Measurements from ENCODE around the gene SLC9A9. TPM values are rescaled to one million over a fixed set of nuclear protein-coding genes. Genes with fewer than 3 reads are reported as not detected.
"Not testable (repeated sequence)": the region's sequence is repeated elsewhere in the genome, so short reads cannot be mapped to it uniquely, and the experiment has no call there.

SLC9A9 gene
- total RNA-seq, 1 experiment from 2014 or later: 2.2 TPM

DNA sequence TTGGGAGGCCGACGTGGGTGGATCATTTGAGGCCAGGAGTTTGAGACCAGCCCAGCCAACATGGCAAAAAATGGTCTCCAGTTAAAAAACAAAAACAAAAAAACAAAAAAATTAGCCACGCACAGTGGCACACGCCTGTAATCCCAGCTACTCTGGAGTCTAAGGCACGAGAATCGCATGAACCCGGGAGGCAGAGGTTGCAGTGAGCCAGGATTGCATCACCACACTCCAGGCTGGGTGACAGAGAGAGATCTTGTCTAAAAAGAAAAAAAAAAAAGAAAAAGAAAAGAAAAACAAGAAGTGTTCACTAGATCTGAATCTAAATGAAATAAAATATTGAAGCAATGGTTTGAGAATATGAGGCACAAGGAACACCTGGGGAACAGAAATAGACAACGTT lies 36.7 kb downstream of the SLC9A9 start:
- H3K9me3 ChIP-seq (ENCODE audit: low read length): no peaks in the 10 kb centered on the region
- H3K36me3 ChIP-seq (ENCODE audit: insufficient read depth, low read length): no peaks in the 10 kb centered on the region
- no peaks in the 10 kb centered on the region; the same call in 1 of the 2 replicates for H3K27me3 ChIP-seq (ENCODE audit: low read length)
- no peaks in the 10 kb centered on the region for H3K4me1 ChIP-seq (ENCODE audit: low read length)
- H3K79me2 ChIP-seq (ENCODE audit: low read length): no peaks in the 10 kb centered on the region
- H4K20me1 ChIP-seq (ENCODE audit: insufficient read depth, low read depth, low read length): no peaks in the 10 kb centered on the region
- H3K4me2 ChIP-seq (ENCODE audit: low read depth, low read length, poor library complexity, severe bottlenecking): no peak overlapping the region
- H3K9me2 ChIP-seq (replicated peaks; ENCODE audit: insufficient read depth, low read length): no peaks in the 10 kb centered on the region
- no peak overlapping the region for H3K27ac ChIP-seq (ENCODE audit: low read length)
- H3K4me3 ChIP-seq (ENCODE audit: low read length): no peak overlapping the region
- H3K9ac ChIP-seq (ENCODE audit: low read length): no peak overlapping the region
- no peak for DNase-seq
- no peak overlapping the region for H2AFZ ChIP-seq (ENCODE audit: low read length)

GRCh38 chr3:143810953-143811265 lies 37.4 kb downstream of the SLC9A9 start:
- Histone ChIP-seq H3K4me3 (ENCODE audit: low read length) (no peak overlapping the region), H3K27ac (ENCODE audit: low read length) (no peak overlapping the region), H3K36me3 (ENCODE audit: insufficient read depth, low read length) (no peaks in the 10 kb centered on the region), H3K4me2 (ENCODE audit: low read depth, low read length, poor library complexity, severe bottlenecking) (no peak overlapping the region), H4K20me1 (ENCODE audit: insufficient read depth, low read depth, low read length) (no peaks in the 10 kb centered on the region), H3K9me2 (replicated peaks; ENCODE audit: insufficient read depth, low read length) (no peaks in the 10 kb centered on the region), H3K9me3 (ENCODE audit: low read length) (no peaks in the 10 kb centered on the region), H3K27me3 (ENCODE audit: low read length) (no peaks in the 10 kb centered on the region; the same call in 1 of the 2 replicates), H3K4me1 (ENCODE audit: low read length) (no peaks in the 10 kb centered on the region), H3K79me2 (ENCODE audit: low read length) (no peaks in the 10 kb centered on the region), H3K9ac (ENCODE audit: low read length) (no peak overlapping the region), H2AFZ (ENCODE audit: low read length) (no peak overlapping the region)
- no peak for DNase-seq

GRCh38 chr3:143810166-143810952 lies 37.9 kb downstream of the SLC9A9 start:
- no peaks in the 10 kb centered on the region for H4K20me1 ChIP-seq (ENCODE audit: insufficient read depth, low read depth, low read length)
- H3K27me3 ChIP-seq (ENCODE audit: low read length): no peaks in the 10 kb centered on the region; the same call in 1 of the 2 replicates
- H2AFZ ChIP-seq (ENCODE audit: low read length): no peak overlapping the region
- H3K4me2 ChIP-seq (ENCODE audit: low read depth, low read length, poor library complexity, severe bottlenecking): no peak overlapping the region
- no peaks in the 10 kb centered on the region for H3K4me1 ChIP-seq (ENCODE audit: low read length)
- no peak overlapping the region for H3K27ac ChIP-seq (ENCODE audit: low read length)
- H3K9me2 ChIP-seq (replicated peaks; ENCODE audit: insufficient read depth, low read length): no peaks in the 10 kb centered on the region
- H3K79me2 ChIP-seq (ENCODE audit: low read length): no peaks in the 10 kb centered on the region
- no peak overlapping the region for H3K4me3 ChIP-seq (ENCODE audit: low read length)
- no peak for DNase-seq
- no peaks in the 10 kb centered on the region for H3K36me3 ChIP-seq (ENCODE audit: insufficient read depth, low read length)
- H3K9me3 ChIP-seq (ENCODE audit: low read length): no peaks in the 10 kb centered on the region
- H3K9ac ChIP-seq (ENCODE audit: low read length): no peak overlapping the region

DNA sequence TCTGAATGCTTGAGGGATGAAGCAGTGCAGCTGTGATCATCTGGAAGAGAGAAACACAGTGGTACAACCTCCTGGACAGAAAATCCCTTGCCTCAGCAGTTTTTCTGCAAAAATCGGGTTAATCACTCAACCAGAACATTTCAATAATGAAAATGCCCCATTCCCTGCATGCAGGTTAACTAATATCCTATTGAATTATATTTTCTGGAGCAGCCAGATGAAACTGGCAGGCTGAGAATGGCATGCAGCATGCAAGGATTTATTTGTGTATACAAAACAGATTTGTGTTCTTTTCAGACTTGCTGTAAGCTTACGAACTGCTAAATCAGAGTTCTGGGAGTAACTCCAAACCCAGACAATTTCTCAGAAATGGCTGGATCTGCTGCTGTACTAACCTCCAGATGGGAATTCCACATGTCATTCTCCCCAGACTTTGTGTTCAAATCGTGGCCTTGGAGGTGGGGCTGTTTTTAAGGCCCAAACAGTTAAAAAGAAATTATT lies 39.1 kb downstream of the SLC9A9 start:
- no peak for DNase-seq
- Histone ChIP-seq H4K20me1 (ENCODE audit: insufficient read depth, low read depth, low read length) (no peaks in the 10 kb centered on the region), H3K79me2 (ENCODE audit: low read length) (no peaks in the 10 kb centered on the region), H3K9ac (ENCODE audit: low read length) (no peak overlapping the region), H3K9me2 (replicated peaks; ENCODE audit: insufficient read depth, low read length) (no peaks in the 10 kb centered on the region), H3K4me1 (ENCODE audit: low read length) (no peaks in the 10 kb centered on the region), H3K4me3 (ENCODE audit: low read length) (no peak overlapping the region), H2AFZ (ENCODE audit: low read length) (no peak overlapping the region), H3K36me3 (ENCODE audit: insufficient read depth, low read length) (no peaks in the 10 kb centered on the region), H3K9me3 (ENCODE audit: low read length) (no peaks in the 10 kb centered on the region), H3K27ac (ENCODE audit: low read length) (no peak overlapping the region), H3K4me2 (ENCODE audit: low read depth, low read length, poor library complexity, severe bottlenecking) (no peak overlapping the region), H3K27me3 (ENCODE audit: low read length) (no peaks in the 10 kb centered on the region; the same call in 1 of the 2 replicates)

DNA sequence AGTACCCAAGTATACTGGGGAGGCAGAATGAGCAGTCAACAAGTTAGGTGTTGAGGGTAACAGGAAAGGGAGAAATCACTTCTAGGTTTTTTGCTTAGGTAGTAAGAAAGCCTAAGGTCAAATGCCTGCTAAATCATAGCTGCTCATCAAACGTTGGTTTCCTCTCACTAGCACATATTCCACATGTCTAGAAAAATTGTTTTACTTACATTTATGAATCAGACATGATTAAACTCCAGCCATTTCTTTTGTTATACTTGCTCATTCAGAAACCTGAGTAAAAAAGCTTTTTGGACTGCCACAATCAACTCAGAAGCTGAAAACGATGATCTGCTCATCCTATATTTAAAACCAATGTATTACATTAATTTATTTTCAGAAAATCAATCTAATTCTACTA lies 40.2 kb downstream of the SLC9A9 start:
- Histone ChIP-seq H3K4me2 (ENCODE audit: low read depth, low read length, poor library complexity, severe bottlenecking) (no peak overlapping the region), H3K27ac (ENCODE audit: low read length) (no peak overlapping the region), H2AFZ (ENCODE audit: low read length) (no peak overlapping the region), H3K9me3 (ENCODE audit: low read length) (no peaks in the 10 kb centered on the region), H3K9ac (ENCODE audit: low read length) (no peak overlapping the region), H3K4me1 (ENCODE audit: low read length) (no peaks in the 10 kb centered on the region), H3K27me3 (ENCODE audit: low read length) (no peaks in the 10 kb centered on the region; the same call in 1 of the 2 replicates), H4K20me1 (ENCODE audit: insufficient read depth, low read depth, low read length) (no peaks in the 10 kb centered on the region), H3K9me2 (replicated peaks; ENCODE audit: insufficient read depth, low read length) (no peaks in the 10 kb centered on the region), H3K79me2 (ENCODE audit: low read length) (no peaks in the 10 kb centered on the region), H3K36me3 (ENCODE audit: insufficient read depth, low read length) (no peaks in the 10 kb centered on the region), H3K4me3 (ENCODE audit: low read length) (no peak overlapping the region)
- no peak for DNase-seq

DNA sequence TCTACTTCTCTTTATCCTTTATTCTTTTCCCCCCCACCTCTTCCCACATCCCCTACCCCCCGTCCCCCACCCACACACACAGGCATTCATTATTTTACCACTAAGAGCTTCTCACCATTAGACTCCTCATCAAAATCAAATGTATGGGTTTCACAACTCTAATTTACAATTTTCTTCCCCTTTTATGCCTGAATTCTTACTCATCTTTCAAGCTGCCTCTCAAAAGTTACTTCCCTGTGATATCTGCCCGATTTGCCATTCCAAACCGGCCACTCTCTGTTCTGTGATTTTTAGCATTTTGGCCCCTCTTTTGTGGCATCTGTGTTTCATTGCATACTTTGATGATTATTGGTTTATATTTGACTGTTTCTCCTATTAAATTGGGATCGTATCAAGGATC lies 42.2 kb downstream of the SLC9A9 start:
- Histone ChIP-seq H3K4me2 (ENCODE audit: low read depth, low read length, poor library complexity, severe bottlenecking) (no peak overlapping the region), H4K20me1 (ENCODE audit: insufficient read depth, low read depth, low read length) (no peaks in the 10 kb centered on the region), H3K9ac (ENCODE audit: low read length) (no peak overlapping the region), H3K27ac (ENCODE audit: low read length) (no peak overlapping the region), H3K9me3 (ENCODE audit: low read length) (no peaks in the 10 kb centered on the region), H3K36me3 (ENCODE audit: insufficient read depth, low read length) (no peaks in the 10 kb centered on the region), H2AFZ (ENCODE audit: low read length) (no peak overlapping the region), H3K79me2 (ENCODE audit: low read length) (no peaks in the 10 kb centered on the region), H3K4me1 (ENCODE audit: low read length) (no peaks in the 10 kb centered on the region), H3K4me3 (ENCODE audit: low read length) (no peak overlapping the region), H3K27me3 (ENCODE audit: low read length) (no peaks in the 10 kb centered on the region), H3K9me2 (replicated peaks; ENCODE audit: insufficient read depth, low read length) (no peaks in the 10 kb centered on the region)
- DNase-seq: no peak

- not testable (repeated sequence) for H3K9me2 ChIP-seq (replicated peaks; ENCODE audit: insufficient read depth, low read length); H4K20me1 ChIP-seq (ENCODE audit: insufficient read depth, low read depth, low read length); H3K79me2 ChIP-seq (ENCODE audit: low read length); H3K36me3 ChIP-seq (ENCODE audit: insufficient read depth, low read length); H3K9ac ChIP-seq (ENCODE audit: low read length); H3K4me2 ChIP-seq (ENCODE audit: low read depth, low read length, poor library complexity, severe bottlenecking); H3K9me3 ChIP-seq (ENCODE audit: low read length); DNase-seq; H3K27ac ChIP-seq (ENCODE audit: low read length); H3K4me1 ChIP-seq (ENCODE audit: low read length); H3K27me3 ChIP-seq (ENCODE audit: low read length); H3K4me3 ChIP-seq (ENCODE audit: low read length); H2AFZ ChIP-seq (ENCODE audit: low read length)
Observed at GRCh38 chr3:143805476-143805875, 42.8 kb downstream of the SLC9A9 start.

- H3K4me2 ChIP-seq (ENCODE audit: low read depth, low read length, poor library complexity, severe bottlenecking); H3K9ac ChIP-seq (ENCODE audit: low read length): not testable (repeated sequence)
Observed at GRCh38 chr3:143801046-143801445, 47.2 kb downstream of the SLC9A9 start.

More at GRCh38 chr3:143801046-143801445, 47.2 kb downstream of the SLC9A9 start:
- H3K36me3 ChIP-seq (ENCODE audit: insufficient read depth, low read length); H3K79me2 ChIP-seq (ENCODE audit: low read length); H3K9me2 ChIP-seq (replicated peaks; ENCODE audit: insufficient read depth, low read length); H3K4me3 ChIP-seq (ENCODE audit: low read length); H3K27me3 ChIP-seq (ENCODE audit: low read length); H3K9me3 ChIP-seq (ENCODE audit: low read length); H3K4me1 ChIP-seq (ENCODE audit: low read length); H2AFZ ChIP-seq (ENCODE audit: low read length); H3K27ac ChIP-seq (ENCODE audit: low read length); DNase-seq; H4K20me1 ChIP-seq (ENCODE audit: insufficient read depth, low read depth, low read length): not testable (repeated sequence)
